HG03064 (cell line): Measurements from ENCODE around the gene GJB5.
"Not testable (repeated sequence)": the region's sequence is repeated elsewhere in the genome, so short reads cannot be mapped to it uniquely, and the experiment has no call there.

Source experiments
- ATAC-seq: cut with Tn5 transposase; IDR thresholded peaks from one replicate; pipeline ENCODE4 v1.9.1; 2021; ENCODE audit warnings: low read depth; ENCODE audit not compliant: unreplicated experiment

The GJB5 gene

DNA sequence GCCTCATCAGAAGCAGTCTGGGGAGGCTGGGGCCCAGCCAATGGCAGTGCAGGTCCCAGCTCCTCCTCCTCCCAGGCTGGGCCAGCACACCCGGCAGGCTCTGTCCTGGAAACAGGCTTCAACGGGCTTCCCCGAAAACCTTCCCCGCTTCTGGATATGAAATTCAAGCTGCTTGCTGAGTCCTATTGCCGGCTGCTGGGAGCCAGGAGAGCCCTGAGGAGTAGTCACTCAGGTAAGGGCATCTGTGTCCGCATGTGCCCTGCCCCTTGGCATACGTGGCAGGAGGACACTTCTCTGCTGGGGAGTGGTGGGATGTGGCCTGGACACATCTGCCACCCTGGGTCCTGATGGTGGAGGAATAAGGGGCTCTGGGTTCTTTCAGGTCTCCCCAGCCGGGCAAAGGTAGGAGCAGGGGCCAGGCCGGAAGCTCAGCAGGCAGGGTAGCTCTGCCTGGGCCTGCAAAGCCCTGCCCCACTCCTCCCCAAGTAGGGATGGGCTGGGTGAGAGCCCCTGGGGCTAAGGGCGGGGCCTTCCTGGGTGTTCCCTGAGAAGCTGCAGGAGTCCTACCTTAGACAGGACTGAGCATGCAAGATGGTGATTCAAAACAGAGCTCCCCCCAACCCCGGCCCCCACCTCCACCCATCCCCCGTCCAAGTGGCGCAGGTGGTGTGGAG is at the start of gene GJB5:
Gene GJB5, plus strand, starts transcription at position 84 of the 674 bp plus-strand sequence. CDS start 2,284 bp downstream, outside the sequence.
- no peak for ATAC-seq

DNA sequence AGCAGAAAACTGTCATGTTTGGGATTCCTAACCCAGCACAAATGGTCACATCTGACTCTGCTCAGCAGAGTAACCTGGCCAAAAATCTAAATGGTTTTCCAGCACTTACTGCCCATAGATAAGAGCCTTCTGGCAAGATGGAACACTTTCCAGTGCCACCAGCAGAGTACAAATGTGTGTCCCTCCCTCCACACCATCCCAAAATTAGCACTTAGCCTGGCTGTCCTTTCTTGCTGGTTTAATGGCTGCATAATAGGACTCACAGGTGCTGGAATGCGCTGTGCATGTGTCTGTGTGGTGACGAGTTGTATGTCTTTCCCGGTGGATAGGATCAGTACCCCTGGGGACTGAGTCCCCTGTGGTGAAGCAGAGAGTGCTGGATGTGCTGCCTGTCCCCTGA is 49.8 kb upstream of the GJB5 start:
- no peak for ATAC-seq

GRCh38 chr1:34708106-34708505 is 46.7 kb upstream of the GJB5 start:
- ATAC-seq: no peak

DNA sequence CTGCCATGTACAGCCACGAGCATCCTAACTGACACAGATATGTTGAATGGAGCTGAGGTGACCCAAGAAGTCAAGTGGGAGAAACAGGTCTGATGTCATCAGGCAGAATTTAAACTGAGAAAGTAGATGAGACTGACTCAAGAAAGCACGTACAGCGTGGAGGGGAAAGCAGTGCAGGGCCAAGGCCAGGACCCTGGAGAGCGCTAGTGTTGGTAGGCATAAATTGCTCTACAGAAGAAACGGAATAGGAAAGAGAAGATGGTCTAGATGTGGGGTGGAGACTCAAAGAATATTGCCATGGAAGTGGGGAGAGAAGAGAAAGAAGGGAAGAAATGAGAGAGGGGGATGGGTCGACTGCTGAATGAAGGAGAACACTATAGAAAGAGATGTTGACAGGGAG is 45.3 kb upstream of the GJB5 start:
- ATAC-seq: no peak

GRCh38 chr1:34710812-34711211 is 44.0 kb upstream of the GJB5 start:
- no peak for ATAC-seq

- ATAC-seq: no peak
Observed at GRCh38 chr1:34711485-34711884, 43.4 kb upstream of the GJB5 start.

- ATAC-seq: no peak
Observed at GRCh38 chr1:34712007-34712688, 42.7 kb upstream of the GJB5 start.

- no peak for ATAC-seq
Observed at GRCh38 chr1:34713443-34713842, 41.4 kb upstream of the GJB5 start.

- no peak for ATAC-seq
Observed at GRCh38 chr1:34714386-34714785, 40.5 kb upstream of the GJB5 start.

GRCh38 chr1:34715139-34715538 is 39.7 kb upstream of the GJB5 start:
- ATAC-seq: no peak

DNA sequence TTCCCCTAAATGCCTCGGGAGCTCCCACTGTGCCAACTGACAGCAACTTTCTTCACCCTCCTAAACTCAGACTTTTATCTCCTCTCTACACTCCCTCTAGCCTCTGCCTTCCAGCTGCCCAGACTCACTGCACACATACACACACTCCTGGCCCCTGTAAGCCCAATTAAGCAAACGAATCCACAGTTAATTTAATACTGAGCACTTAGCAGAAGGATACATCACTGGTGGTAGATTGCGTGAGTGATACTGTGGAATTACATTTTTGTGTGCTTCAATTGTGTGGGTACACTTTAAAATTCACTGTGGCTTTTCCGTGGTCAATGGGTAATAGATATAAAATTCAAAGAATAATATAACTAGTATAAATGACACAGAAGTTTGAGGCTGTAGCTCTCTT is 33.6 kb upstream of the GJB5 start:
- no peak for ATAC-seq

GRCh38 chr1:34721646-34722355 is 33.0 kb upstream of the GJB5 start:
- ATAC-seq: no peak

DNA sequence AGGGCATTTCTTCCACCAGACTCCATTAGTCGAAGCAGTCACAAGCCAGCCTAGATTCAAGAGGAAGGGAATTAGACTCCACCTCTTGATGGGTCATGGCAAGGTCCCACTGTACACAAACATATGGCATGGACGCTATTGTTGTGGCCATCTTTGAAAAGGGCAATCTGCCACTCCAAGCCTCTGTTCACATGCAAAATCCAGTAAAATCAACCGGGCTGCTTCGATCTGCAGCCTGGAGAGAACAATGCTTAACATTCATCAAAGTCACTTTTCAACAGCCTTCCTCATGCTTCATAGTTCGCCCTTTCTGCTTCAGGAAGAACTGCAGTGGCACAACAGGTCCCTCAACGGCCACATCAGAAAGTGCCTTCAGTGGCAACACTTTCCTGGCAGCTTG is 28.0 kb upstream of the GJB5 start:
- ATAC-seq: no peak

DNA sequence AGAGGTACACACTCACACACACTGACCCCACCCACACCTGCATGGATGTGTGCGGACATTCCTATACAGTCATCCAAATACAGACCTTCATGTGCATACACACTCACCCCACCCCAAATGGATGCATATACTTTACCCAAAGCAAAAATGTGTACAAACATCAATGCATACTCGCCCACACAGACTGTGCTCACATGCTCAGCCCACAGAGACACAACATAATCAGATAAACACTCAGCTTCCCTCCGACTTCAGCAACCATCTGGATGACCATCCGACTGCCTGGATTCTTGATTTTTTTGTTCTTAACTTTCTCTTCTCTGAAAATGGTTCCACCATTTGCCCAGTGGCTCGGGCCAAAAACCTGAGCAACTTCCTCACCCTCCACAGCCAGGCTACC is 24.4 kb upstream of the GJB5 start:
- ATAC-seq: no peak

GRCh38 chr1:34732831-34733230 is 22.0 kb upstream of the GJB5 start:
- ATAC-seq: not testable (repeated sequence)

- ATAC-seq: no peak
Observed at GRCh38 chr1:34736692-34737091, 18.2 kb upstream of the GJB5 start.

DNA sequence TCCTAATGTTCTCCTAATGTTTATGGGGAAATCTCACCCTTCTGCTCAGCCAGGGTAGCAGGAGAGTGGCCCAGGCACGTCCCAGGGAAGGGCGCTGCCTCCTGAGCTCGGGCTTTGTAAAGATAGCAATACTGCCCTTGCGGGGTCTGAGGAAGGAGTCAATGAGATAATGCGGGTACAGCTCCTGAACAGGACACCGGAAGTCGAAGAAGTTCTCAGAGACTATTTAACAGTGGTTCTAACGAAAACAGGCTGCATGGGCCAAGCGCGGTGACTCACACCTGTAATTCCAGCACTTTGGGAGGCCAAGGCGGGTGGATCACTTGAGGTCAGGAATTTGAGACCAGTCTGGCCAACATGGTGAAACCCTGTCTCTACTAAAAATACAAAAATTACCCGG is 17.6 kb upstream of the GJB5 start:
- ATAC-seq: not testable (repeated sequence)

GRCh38 chr1:34739613-34740012 is 15.2 kb upstream of the GJB5 start:
- ATAC-seq: no peak

GRCh38 chr1:34740161-34740868 is 14.5 kb upstream of the GJB5 start:
- ATAC-seq: no peak

DNA sequence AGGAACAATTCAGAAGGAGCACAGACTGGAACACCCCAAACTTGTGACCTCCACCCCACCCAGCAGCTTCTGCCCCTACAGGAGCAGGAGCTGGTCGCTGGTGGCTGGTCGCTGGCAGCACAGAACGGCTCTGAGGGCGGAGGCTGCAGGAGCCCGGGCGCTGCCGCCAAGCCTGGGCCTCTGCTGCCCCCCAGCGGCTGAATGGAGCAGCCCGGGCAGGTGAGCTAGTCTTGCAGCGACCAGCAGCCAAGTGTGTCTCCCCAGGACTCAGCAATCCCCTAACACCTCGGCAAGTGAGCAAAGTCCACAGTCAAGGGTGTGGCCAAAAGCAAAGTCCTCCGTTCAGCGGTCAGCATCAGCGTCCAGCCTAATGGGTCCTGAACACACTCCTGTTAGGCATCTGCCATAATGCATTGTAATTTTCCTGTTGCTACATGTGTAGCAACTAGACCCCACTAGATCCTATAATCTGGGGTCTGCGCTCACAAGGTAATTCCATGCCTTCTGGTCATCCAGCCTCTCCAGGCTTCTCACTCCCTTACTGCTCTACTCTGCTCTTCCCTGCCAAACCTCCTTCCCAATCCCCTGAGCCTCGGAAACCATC is 12.1 kb upstream of the GJB5 start:
- no peak for ATAC-seq

GRCh38 chr1:34743775-34744174 is 11.1 kb upstream of the GJB5 start:
- no peak for ATAC-seq
